ENCODE measurements around the gene C1QA.
A peak's percentile ranks its signal among the peaks of the same experiment; 100 is the strongest.

Gene C1QA

GRCh38 chr1:22636353-22636752 lies at the start of gene C1QA:
TSS of gene C1QA (plus strand) at chr1:22636628. CDS start at chr1:22637617, 989 bp downstream.
- DNase-seq: no peak

GRCh38 chr1:22587247-22587646 lies 49.2 kb upstream of the C1QA start:
- DNase-seq: no peak

GRCh38 chr1:22588899-22589422 lies 47.5 kb upstream of the C1QA start:
- DNase-seq: no peak

- DNase-seq: no peak
Observed at GRCh38 chr1:22591576-22591975, 44.9 kb upstream of the C1QA start.

GRCh38 chr1:22592051-22592450 lies 44.4 kb upstream of the C1QA start:
- no peak for DNase-seq

- DNase-seq: peak; percentile 42
Observed at GRCh38 chr1:22592919-22593790, 43.3 kb upstream of the C1QA start.

GRCh38 chr1:22594396-22594795 lies 42.0 kb upstream of the C1QA start:
- no peak for DNase-seq

GRCh38 chr1:22595108-22595507 lies 41.3 kb upstream of the C1QA start:
- no peak for DNase-seq

- no peak for DNase-seq
Observed at GRCh38 chr1:22597301-22597965, 39.0 kb upstream of the C1QA start.

GRCh38 chr1:22597996-22598395 lies 38.4 kb upstream of the C1QA start:
- DNase-seq: no peak

GRCh38 chr1:22598736-22599135 lies 37.7 kb upstream of the C1QA start:
- DNase-seq: no peak

GRCh38 chr1:22600071-22600816 lies 36.2 kb upstream of the C1QA start:
- no peak for DNase-seq

- DNase-seq: no peak
Observed at GRCh38 chr1:22600817-22601605, 35.4 kb upstream of the C1QA start.

- DNase-seq: no peak
Observed at GRCh38 chr1:22601610-22602009, 34.8 kb upstream of the C1QA start.

GRCh38 chr1:22602060-22602740 lies 34.2 kb upstream of the C1QA start:
- no peak for DNase-seq

- DNase-seq: no peak
Observed at GRCh38 chr1:22606161-22606560, 30.3 kb upstream of the C1QA start.

- no peak for DNase-seq
Observed at GRCh38 chr1:22607154-22607553, 29.3 kb upstream of the C1QA start.

GRCh38 chr1:22608361-22608760 lies 28.1 kb upstream of the C1QA start:
- DNase-seq: no peak

GRCh38 chr1:22609291-22609690 lies 27.1 kb upstream of the C1QA start:
- no peak for DNase-seq

GRCh38 chr1:22611530-22611947 lies 24.9 kb upstream of the C1QA start:
- DNase-seq: no peak

- DNase-seq: no peak
Observed at GRCh38 chr1:22612671-22613571, 23.5 kb upstream of the C1QA start.
